Measurements from ENCODE around the gene ADPRS. TPM values are rescaled to one million over a fixed set of nuclear protein-coding genes. Genes with fewer than 3 reads are reported as not detected.

ADPRS gene
- total RNA-seq, 6 experiments from 2014 or later: 24.4 to 30.9 (median 27.0) TPM

DNA sequence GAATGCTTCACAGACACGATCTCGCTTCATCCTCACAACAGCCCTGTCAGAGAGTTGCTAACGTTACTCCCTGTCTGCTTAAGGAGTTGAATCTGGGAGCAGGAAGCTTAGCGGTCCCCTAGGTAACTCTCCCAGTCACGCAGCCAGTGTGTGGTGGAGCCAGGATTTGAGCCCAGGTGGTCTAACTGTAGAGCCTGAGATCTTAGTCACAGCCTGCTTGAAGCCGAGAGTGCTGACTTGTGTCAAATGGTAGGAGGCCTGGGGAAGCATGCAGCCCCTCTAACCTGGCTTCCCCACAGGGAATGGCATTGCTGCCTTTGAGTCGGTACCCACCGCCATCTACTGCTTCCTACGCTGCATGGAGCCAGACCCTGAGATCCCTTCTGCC, 4.1 kb downstream of the ADPRS start:
- DNase-seq: no peak
- no peaks in the 10 kb centered on the region for H3K9me3 Mint-ChIP-seq
- no peak overlapping the region for H3K4me3 Mint-ChIP-seq
- peaks cover 24% of the 10 kb centered on the region for H3K4me1 Mint-ChIP-seq (ENCODE audit: low read depth)
- TF ChIP-seq, protein P1, sequence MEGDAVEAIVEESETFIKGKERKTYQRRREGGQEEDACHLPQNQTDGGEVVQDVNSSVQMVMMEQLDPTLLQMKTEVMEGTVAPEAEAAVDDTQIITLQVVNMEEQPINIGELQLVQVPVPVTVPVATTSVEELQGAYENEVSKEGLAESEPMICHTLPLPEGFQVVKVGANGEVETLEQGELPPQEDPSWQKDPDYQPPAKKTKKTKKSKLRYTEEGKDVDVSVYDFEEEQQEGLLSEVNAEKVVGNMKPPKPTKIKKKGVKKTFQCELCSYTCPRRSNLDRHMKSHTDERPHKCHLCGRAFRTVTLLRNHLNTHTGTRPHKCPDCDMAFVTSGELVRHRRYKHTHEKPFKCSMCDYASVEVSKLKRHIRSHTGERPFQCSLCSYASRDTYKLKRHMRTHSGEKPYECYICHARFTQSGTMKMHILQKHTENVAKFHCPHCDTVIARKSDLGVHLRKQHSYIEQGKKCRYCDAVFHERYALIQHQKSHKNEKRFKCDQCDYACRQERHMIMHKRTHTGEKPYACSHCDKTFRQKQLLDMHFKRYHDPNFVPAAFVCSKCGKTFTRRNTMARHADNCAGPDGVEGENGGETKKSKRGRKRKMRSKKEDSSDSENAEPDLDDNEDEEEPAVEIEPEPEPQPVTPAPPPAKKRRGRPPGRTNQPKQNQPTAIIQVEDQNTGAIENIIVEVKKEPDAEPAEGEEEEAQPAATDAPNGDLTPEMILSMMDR (IDR thresholded peaks at IDR 0.05): no peak
- H3K27ac Mint-ChIP-seq: no peak overlapping the region
- H3K36me3 Mint-ChIP-seq (ENCODE audit: low read depth): peaks cover 11% of the 10 kb centered on the region
- H3K27me3 Mint-ChIP-seq (ENCODE audit: insufficient read depth): peaks cover 4% of the 10 kb centered on the region; the same call in 1 of the 2 replicates

DNA sequence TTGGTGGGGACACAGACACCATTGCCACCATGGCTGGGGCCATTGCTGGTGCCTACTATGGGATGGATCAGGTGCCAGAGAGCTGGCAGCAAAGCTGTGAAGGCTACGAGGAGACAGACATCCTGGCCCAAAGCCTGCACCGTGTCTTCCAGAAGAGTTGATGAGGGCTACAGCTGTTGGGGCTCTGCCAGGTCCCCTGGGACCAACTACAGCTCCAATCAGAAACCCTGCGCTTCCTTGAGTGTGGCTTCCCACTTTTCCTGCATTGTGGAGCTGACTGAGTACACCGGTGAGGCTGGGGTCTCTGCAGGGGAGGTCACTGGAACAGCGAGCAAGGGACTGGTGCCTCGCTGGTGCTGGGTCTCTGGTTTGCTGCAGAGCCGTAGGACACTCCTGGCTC, 4.5 kb downstream of the ADPRS start:
- peaks cover 4% of the 10 kb centered on the region; the same call in 1 of the 2 replicates for H3K27me3 Mint-ChIP-seq (ENCODE audit: insufficient read depth)
- TF ChIP-seq, protein P1 (IDR thresholded peaks at IDR 0.05): no peak
- peaks cover 11% of the 10 kb centered on the region for H3K36me3 Mint-ChIP-seq (ENCODE audit: low read depth)
- H3K4me1 Mint-ChIP-seq (ENCODE audit: low read depth): peaks cover 24% of the 10 kb centered on the region
- no peaks in the 10 kb centered on the region for H3K9me3 Mint-ChIP-seq
- no peak overlapping the region for H3K27ac Mint-ChIP-seq
- H3K4me3 Mint-ChIP-seq: no peak overlapping the region
- no peak for DNase-seq

DNA sequence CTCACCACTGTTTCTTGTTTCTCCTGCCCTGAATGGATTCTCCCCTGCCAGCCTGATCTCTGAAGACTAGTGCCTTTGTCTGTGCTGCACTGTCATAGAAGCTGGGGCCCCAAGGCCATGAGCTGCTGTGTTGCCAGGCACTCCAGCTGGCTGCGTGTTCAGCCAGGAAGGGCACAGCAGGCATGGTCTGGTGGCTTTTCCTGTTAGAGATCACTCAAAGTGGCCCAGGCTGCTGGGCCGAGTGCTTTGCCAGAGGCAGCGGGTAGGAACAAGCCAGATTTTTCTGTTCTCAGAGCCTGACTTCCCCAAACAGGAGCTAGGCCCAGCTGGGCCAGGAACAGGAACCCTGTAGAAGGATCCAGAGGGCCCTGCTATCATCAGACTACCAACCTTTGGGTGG, 5.2 kb downstream of the ADPRS start:
- H3K27ac Mint-ChIP-seq: no peak overlapping the region
- no peak overlapping the region for H3K4me3 Mint-ChIP-seq
- peaks cover 4% of the 10 kb centered on the region; the same call in 1 of the 2 replicates for H3K27me3 Mint-ChIP-seq (ENCODE audit: insufficient read depth)
- no peaks in the 10 kb centered on the region for H3K9me3 Mint-ChIP-seq
- H3K4me1 Mint-ChIP-seq (ENCODE audit: low read depth): peaks cover 24% of the 10 kb centered on the region
- TF ChIP-seq, protein P1 (IDR thresholded peaks at IDR 0.05): no peak
- no peak for DNase-seq
- H3K36me3 Mint-ChIP-seq (ENCODE audit: low read depth): peaks cover 11% of the 10 kb centered on the region

DNA sequence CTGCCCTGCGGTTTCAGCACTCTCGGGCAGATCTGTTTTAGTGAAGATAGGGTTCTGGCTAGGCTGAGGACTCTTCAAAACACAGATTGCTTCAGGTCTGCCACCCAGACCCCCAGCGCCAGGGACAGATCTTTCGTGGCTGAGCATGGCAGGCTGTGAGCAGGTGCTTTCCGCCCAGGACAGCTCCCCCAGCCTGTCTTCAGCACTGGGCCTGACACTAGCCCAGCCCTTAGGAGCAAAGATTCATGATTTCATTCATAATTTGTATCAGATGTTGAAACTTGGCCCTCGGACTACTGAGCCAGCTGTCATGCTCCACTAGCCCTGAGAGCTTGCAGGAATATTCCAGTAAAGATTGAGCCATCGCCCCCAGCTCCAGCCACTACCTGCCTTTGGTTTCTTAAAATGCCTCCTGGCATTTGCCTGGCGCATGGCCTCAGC, 5.9 kb downstream of the ADPRS start:
- Mint-ChIP-seq H3K27me3 (ENCODE audit: insufficient read depth) (peaks cover 4% of the 10 kb centered on the region; the same call in 1 of the 2 replicates), H3K27ac (0 out of 2 replicates have a peak overlapping the region, but pooled peaks have one; percentile 5), H3K36me3 (ENCODE audit: low read depth) (peaks cover 5% of the 10 kb centered on the region), H3K9me3 (no peaks in the 10 kb centered on the region), H3K4me1 (ENCODE audit: low read depth) (peaks cover 21% of the 10 kb centered on the region), H3K4me3 (no peak overlapping the region)
- DNase-seq: no peak
- TF ChIP-seq, protein P1 (IDR thresholded peaks at IDR 0.05): no peak

DNA sequence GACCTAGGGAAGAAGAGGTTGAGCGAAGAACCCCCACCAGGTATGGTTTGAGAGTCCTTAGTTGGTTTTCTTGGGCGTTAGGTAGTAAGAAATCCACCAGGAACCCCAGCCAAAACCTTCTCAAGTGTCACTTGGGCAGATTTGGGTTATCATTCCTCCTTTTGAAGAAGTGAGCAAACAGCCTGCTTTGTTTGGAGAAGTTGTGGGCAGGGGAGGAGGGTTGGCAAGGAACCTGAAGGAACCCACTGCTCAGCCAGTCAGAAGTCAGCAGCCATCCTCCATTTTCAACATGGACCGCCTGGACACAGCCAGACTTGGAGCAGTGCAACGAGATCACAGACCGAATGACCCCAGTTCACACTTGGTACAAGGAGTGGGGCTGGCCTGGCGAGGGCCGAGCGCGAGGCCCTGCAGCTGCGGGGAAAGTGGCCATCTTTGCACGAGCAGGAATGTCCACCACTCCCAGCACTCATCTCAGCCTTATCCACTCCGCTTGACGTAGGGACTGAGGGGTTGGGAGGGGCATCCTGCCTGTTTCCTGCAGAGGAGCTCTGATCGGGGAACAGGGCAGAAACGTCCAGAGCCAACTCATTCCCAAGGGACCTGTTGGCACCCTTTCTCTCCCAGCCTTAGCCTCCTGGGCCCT, 7.2 kb downstream of the ADPRS start:
- no peak overlapping the region for H3K4me3 Mint-ChIP-seq
- peaks cover 3% of the 10 kb centered on the region; the same call in 1 of the 2 replicates for H3K27me3 Mint-ChIP-seq (ENCODE audit: insufficient read depth)
- H3K4me1 Mint-ChIP-seq (ENCODE audit: low read depth): peaks cover 24% of the 10 kb centered on the region
- no peak overlapping the region for H3K27ac Mint-ChIP-seq
- TF ChIP-seq, protein P1 (IDR thresholded peaks at IDR 0.05): no peak
- no peaks in the 10 kb centered on the region for H3K9me3 Mint-ChIP-seq
- no peaks in the 10 kb centered on the region; the same call in 1 of the 2 replicates for H3K36me3 Mint-ChIP-seq (ENCODE audit: low read depth)
- no peak for DNase-seq
